HepG2 (cell line): Measurements from ENCODE around the gene SHISA6. TPM values are rescaled to one million over a fixed set of nuclear protein-coding genes. Genes with fewer than 3 reads are reported as not detected.

Experiments
- ATAC-seq: fragments of 200-7000 bp; cut with Tn5 transposase; 3 replicates; pipeline ENCODE4 v1.9.1; 2020; ENCODE audit warnings: mild to moderate bottlenecking, moderate library complexity
- BruUV-seq: library from RNA; stranded (reverse); fragments of 400-500 nt; replicated peaks from 2 replicates; lab custom pipeline; 2021; lab: Mats Ljungman, UMichigan
- CTCF ChIA-PET: fragments of 300-600 bp; formaldehyde crosslinking; extraction: SDS; loops from one replicate; lab custom pipeline; 2021; ENCODE audit warnings: low total read pairs, inconsistent platforms, low intra/inter-chr PET ratio; lab: Yijun Ruan, JAX
- POLR2A ChIA-PET: fragments of 350-600 bp; sonication (Branson Sonifier 250); formaldehyde crosslinking; loops from one replicate; lab custom pipeline; 2020; ENCODE audit warnings: antibody characterized with exemption, inconsistent platforms; lab: Yijun Ruan, JAX
- DNase-seq: peaks from one replicate; pipeline ENCODE4 v3.0.0-alpha.2; 2015; ENCODE audit warnings: low spot score
- FAIRE-seq: peaks from 3 replicates; lab custom pipeline; 2011; peaks lifted over from hg19 to GRCh38; lab: Jason Lieb, UNC
- H2AFZ ChIP-seq: one replicate; pipeline ENCODE4 v1.6.1; 2011; ENCODE audit warnings: low read length, inconsistent platforms
- H3K27ac ChIP-seq: fragments of 300-600 bp; 3 replicates; pipeline ENCODE4 v1.8.0; 2011; ENCODE audit warnings: mixed run types, mild to moderate bottlenecking, mixed read lengths, low read length, inconsistent platforms; ENCODE audit not compliant: insufficient read depth; ENCODE audit errors: extremely low read length
- H3K27me3 ChIP-seq, 2 experiments: fragments of 200-600 bp in 1 of 2; 2 replicates in 1 of 2; 3 replicates in 1 of 2; pipeline versions ENCODE4 v1.6.0 to v1.8.0; 2011; ENCODE audit warnings: low read length in 2 of 2, mild to moderate bottlenecking in 2 of 2, moderate library complexity in 2 of 2, inconsistent platforms in 1 of 2; ENCODE audit not compliant: insufficient read depth in 2 of 2, control insufficient read depth in 1 of 2
- H3K36me3 ChIP-seq, 2 experiments: fragments of 200-600 bp in 1 of 2; replicated peaks in 1 of 2; 2 replicates in 1 of 2; 3 replicates in 1 of 2; pipeline versions ENCODE4 v1.5.1 to v1.8.0; 2011; ENCODE audit warnings: low read length in 2 of 2, inconsistent platforms in 1 of 2; ENCODE audit not compliant: insufficient read depth in 2 of 2, control insufficient read depth in 1 of 2
- H3K4me1 ChIP-seq: 2 replicates; pipeline ENCODE4 v1.5.1; 2012; ENCODE audit warnings: low read length, inconsistent platforms; ENCODE audit not compliant: insufficient read depth
- H3K4me2 ChIP-seq: 2 replicates; pipeline ENCODE4 v1.6.0; 2011; ENCODE audit warnings: low read depth, low read length, inconsistent platforms
- H3K4me3 ChIP-seq, 3 experiments: fragments of 200-600 bp in 1 of 3; sonication (generic), shearing (Covaris generic) in 1 of 3; replicated peaks in 1 of 3; 2 replicates each; pipeline ENCODE4 v1.5.1; 2011 to 2016; ENCODE audit warnings: low read length in 3 of 3, inconsistent platforms in 2 of 3, low read depth in 2 of 3, mild to moderate bottlenecking in 2 of 3, control low read depth in 1 of 3, mixed read lengths in 1 of 3; ENCODE audit not compliant: insufficient read depth in 1 of 3
- H3K79me2 ChIP-seq: one replicate; pipeline ENCODE4 v1.6.1; 2011; ENCODE audit warnings: low read length, inconsistent platforms; ENCODE audit not compliant: insufficient read depth
- H3K9ac ChIP-seq: 2 replicates; pipeline ENCODE4 v1.6.0; 2011; ENCODE audit warnings: mild to moderate bottlenecking, low read depth, low read length, inconsistent platforms; ENCODE audit not compliant: insufficient read depth
- H3K9me3 ChIP-seq: 2 replicates; pipeline ENCODE4 v1.5.1; 2012; ENCODE audit warnings: mild to moderate bottlenecking, low read length
- H4K20me1 ChIP-seq: 2 replicates; pipeline ENCODE4 v1.6.0; 2011; ENCODE audit warnings: inconsistent platforms, mild to moderate bottlenecking, low read length, moderate library complexity; ENCODE audit not compliant: insufficient read depth
- CENPBD1 ChIP-seq: sonication (generic); formaldehyde crosslinking; IDR thresholded peaks from 2 replicates; pipeline ENCODE4 v1.8.0; 2022; ENCODE audit warnings: missing genetic modification reagents, low read depth, mild to moderate bottlenecking, borderline replicate concordance
- ELF3 ChIP-seq: IDR thresholded peaks from 2 replicates; pipeline ENCODE4 v1.6.1; 2016; ENCODE audit warnings: missing genetic modification reagents, missing compliant biosample characterization
- ETV5 ChIP-seq: IDR thresholded peaks from 2 replicates; pipeline ENCODE4 v1.6.1; 2018; ENCODE audit warnings: missing biosample characterization, missing genetic modification reagents, inconsistent platforms, borderline replicate concordance
- FOXA1 ChIP-seq, 2 experiments: fragments of 450-650 bp in 1 of 2; sonication (generic) in 1 of 2; formaldehyde crosslinking in 1 of 2; IDR thresholded peaks; 2 replicates each; pipeline versions ENCODE4 v1.4.0 to v1.6.1; 2016 to 2020; ENCODE audit warnings: missing genetic modification reagents in 1 of 2
- FOXO4 ChIP-seq: sonication (generic); formaldehyde crosslinking; conservative IDR thresholded peaks from 2 replicates; pipeline ENCODE4 v1.8.1; 2023; ENCODE audit warnings: missing genetic modification reagents
- KDM2A ChIP-seq: sonication (generic); formaldehyde crosslinking; IDR thresholded peaks from 2 replicates; pipeline ENCODE4 v1.4.0; 2020; ENCODE audit warnings: low read depth, missing genetic modification reagents, borderline replicate concordance
- MAF1 ChIP-seq: sonication (generic); formaldehyde crosslinking; IDR thresholded peaks from 2 replicates; pipeline ENCODE4 v1.5.0; 2020; ENCODE audit warnings: missing genetic modification reagents, borderline replicate concordance
- MAZ ChIP-seq, 2 experiments: sonication (generic) in 1 of 2; formaldehyde crosslinking in 1 of 2; IDR thresholded peaks; 2 replicates each; pipeline versions ENCODE4 v1.5.0 to v1.6.1; 2012 to 2020; ENCODE audit warnings: low read depth in 2 of 2, mild to moderate bottlenecking in 2 of 2, borderline replicate concordance in 1 of 2, improper control_type of control experiment in 1 of 2, low read length in 1 of 2, missing genetic modification reagents in 1 of 2, moderate library complexity in 1 of 2
- MTA3 ChIP-seq: sonication (generic); formaldehyde crosslinking; IDR thresholded peaks from 2 replicates; pipeline ENCODE4 v1.4.0; 2020; ENCODE audit warnings: missing genetic modification reagents
- UBTF ChIP-seq: sonication (generic); formaldehyde crosslinking; IDR thresholded peaks from 2 replicates; pipeline ENCODE4 v1.4.0; 2020; ENCODE audit warnings: mild to moderate bottlenecking, missing genetic modification reagents
- ZBTB20 ChIP-seq: sonication (generic); formaldehyde crosslinking; IDR thresholded peaks from 2 replicates; pipeline ENCODE4 v1.8.1; 2023; ENCODE audit warnings: missing genetic modification reagents, low read depth, mild to moderate bottlenecking, borderline replicate concordance
- ZKSCAN1 ChIP-seq: fragments of 150-350 bp; IDR thresholded peaks from 2 replicates; pipeline ENCODE4 v1.6.1; 2014; ENCODE audit warnings: low read length
- ZNF18 ChIP-seq: sonication (generic); formaldehyde crosslinking; IDR thresholded peaks from 2 replicates; pipeline ENCODE4 v1.8.0; 2022; ENCODE audit warnings: mild to moderate bottlenecking, missing genetic modification reagents; ENCODE audit not compliant: insufficient replicate concordance
- ZNF446 ChIP-seq: sonication (generic); formaldehyde crosslinking; IDR thresholded peaks from 2 replicates; pipeline ENCODE4 v1.5.0; 2020; ENCODE audit warnings: mild to moderate bottlenecking, missing genetic modification reagents
- ZNF749 ChIP-seq: sonication (generic); formaldehyde crosslinking; IDR thresholded peaks from 2 replicates; pipeline ENCODE4 v1.8.0; 2022; ENCODE audit warnings: mild to moderate bottlenecking, missing genetic modification reagents, moderate library complexity, borderline replicate concordance
- WGBS: methylation state at CpG from one replicate; pipeline ENCODE4 v1.1.6; 2017; ENCODE audit warnings: low lambda C conversion rate; 5-methylcytosine and 5-hydroxymethylcytosine counted together
- in situ Hi-C: cut with HindIII; loops from 2 replicates; pipeline ENCODE4 v1.10.0; 2017; ENCODE audit warnings: low pct_unique_long_range_greater_than_20kb; ENCODE audit not compliant: extremely low pct_ligation_motif_present
- intact Hi-C: fragments of 100-400 bp; cut with micrococcal nuclease; formaldehyde crosslinking; loops from one replicate; pipeline ENCODE4 v1.10.0; 2022; ENCODE audit not compliant: unreplicated experiment
- polyA plus RNA-seq, 8 experiments: library from polyadenylated mRNA; depleted of rRNA in 3 of 8; stranded (reverse) in 7 of 8; unstranded in 1 of 8; fragments of >200 nt; fragmentation: Illumina TruSeq in 4 of 8; extraction: Trizol in 4 of 8; gene quantifications; 2 replicates each; pipeline versions ENCODE4 v1.2.1 to v1.2.3, GENCODE V29; 2011 to 2016; ENCODE audit warnings: low read depth in 4 of 8, missing spikeins in 1 of 8, mixed read lengths in 1 of 8; ENCODE audit not compliant: insufficient read depth in 1 of 8
- total RNA-seq, 5 experiments: library from RNA; depleted of rRNA; stranded (reverse); fragments of >200 nt; fragmentation: Illumina TruSeq; extraction: Trizol; gene quantifications; 2 replicates each; pipeline ENCODE4 v1.2.3, GENCODE V29; 2016; ENCODE audit warnings: low read depth in 1 of 5
- TF ChIP-seq, protein P1 (sequence below): sonication (generic); formaldehyde crosslinking; IDR thresholded peaks from 2 replicates; pipeline ENCODE4 v1.4.0; 2020; ENCODE audit warnings: mild to moderate bottlenecking, missing genetic modification reagents

The SHISA6 gene
- total and polyA plus RNA-seq, 2 of the 13 experiments (the other 11 are each of a cell fraction or from before 2014, with no cell fraction given) = not detected

DNA sequence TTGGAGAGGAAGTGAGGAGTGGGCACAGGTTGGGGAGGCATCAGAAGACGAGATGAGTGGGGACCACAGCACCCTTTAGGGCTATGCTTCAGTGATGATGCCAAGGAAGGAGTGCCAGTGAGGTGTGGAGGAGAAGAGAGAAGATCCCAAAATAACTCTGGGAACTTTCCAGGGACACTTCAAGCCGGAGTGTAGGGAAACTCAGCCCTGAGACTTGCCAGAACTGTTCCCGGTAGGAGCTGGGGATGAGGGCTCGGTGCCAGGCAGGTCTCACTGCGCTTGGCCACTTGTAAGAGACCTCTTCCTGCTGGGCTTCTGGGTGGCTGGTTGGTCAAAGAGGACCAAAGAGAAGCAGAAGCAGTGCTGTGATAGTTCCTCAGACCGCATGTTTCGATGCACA lies 63.6 kb downstream of the SHISA6 start:
- POLR2A ChIA-PET = no interaction called here
- BruUV-seq = no TSS peak

More for the DNA sequence above, 63.6 kb downstream of the SHISA6 start:
- 2% methylated on average over 6 of the region's 7 CpGs for WGBS
- no peaks in the 10 kb centered on the region for H4K20me1 ChIP-seq
- H3K36me3 ChIP-seq = no peaks in the 10 kb centered on the region
- TF ChIP-seq FOXA1 (IDR thresholded peaks at IDR 0.05) (no peak), FOXA1 (CRISPR knock-in tag; IDR thresholded peaks at IDR 0.05) (no peak), ZNF749 (no peak), MAZ (IDR thresholded peaks at IDR 0.05; ENCODE audit: borderline replicate concordance, low read depth, low read length) (no peak), MAZ (CRISPR knock-in tag; IDR thresholded peaks at IDR 0.05; ENCODE audit: low read depth) (no peak), MAF1 (no peak), UBTF (CRISPR knock-in tag) (no peak), ETV5 (no peak), ELF3 (CRISPR knock-in tag) (no peak), ZBTB20 (CRISPR knock-in tag) (no peak), CENPBD1 (CRISPR knock-in tag) (no peak), FOXO4 (CRISPR knock-in tag) (no peak), ZNF446 (CRISPR knock-in tag) (no peak), ZKSCAN1 (no peak), ZNF18 (CRISPR knock-in tag) (no peak), KDM2A (CRISPR knock-in tag) (no peak), MTA3 (no peak)
- TF ChIP-seq, protein P1, sequence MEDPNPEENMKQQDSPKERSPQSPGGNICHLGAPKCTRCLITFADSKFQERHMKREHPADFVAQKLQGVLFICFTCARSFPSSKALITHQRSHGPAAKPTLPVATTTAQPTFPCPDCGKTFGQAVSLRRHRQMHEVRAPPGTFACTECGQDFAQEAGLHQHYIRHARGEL (CRISPR knock-in tag) = no peak
- H3K79me2 ChIP-seq = no peaks in the 10 kb centered on the region
- H3K4me2 ChIP-seq = no peak overlapping the region
- FAIRE-seq (no peak), DNase-seq (no peak), ATAC-seq (no peak)
- H3K9ac ChIP-seq = no peak overlapping the region
- no peaks in the 10 kb centered on the region for H3K4me1 ChIP-seq
- H3K9me3 ChIP-seq = no peaks in the 10 kb centered on the region
- intact Hi-C loops (no loop called here), in situ Hi-C loops (no loop called here)
- no peak overlapping the region for H3K27ac ChIP-seq
- H3K27me3 ChIP-seq = peaks cover 0 to 3% of the 10 kb centered on the region in 2 experiments; a peak in 1 of 5 replicates
- H3K4me3 ChIP-seq = no peak overlapping the region
- CTCF ChIA-PET = no interaction called here
- H2AFZ ChIP-seq = no peak overlapping the region
